Activated CD4-positive, alpha-beta T cell treated with anti-CD3 and anti-CD28 coated beads for 24 hours (primary cell): ENCODE results near the gene GPX5.

Source experiments
- DNase-seq, 2 donors: peaks; one replicate each; pipeline ENCODE4 v3.0.0-alpha.2; 2020; ENCODE audit warnings: low read depth in 2 of 2

The GPX5 gene

GRCh38 chr6:28558629-28559028 is 32.9 kb downstream of the GPX5 start:
- no peak for DNase-seq

GRCh38 chr6:28563430-28564095 is 37.9 kb downstream of the GPX5 start:
- DNase-seq, result no peak

GRCh38 chr6:28565823-28566526 is 40.3 kb downstream of the GPX5 start:
- no peak for DNase-seq

GRCh38 chr6:28566527-28567252 is 41.0 kb downstream of the GPX5 start:
- DNase-seq, result no peak

- no peak for DNase-seq
Measured at GRCh38 chr6:28567506-28567905, 41.8 kb downstream of the GPX5 start.

GRCh38 chr6:28568515-28569108 is 42.9 kb downstream of the GPX5 start:
- DNase-seq, result no peak

GRCh38 chr6:28569748-28570147 is 44.1 kb downstream of the GPX5 start:
- DNase-seq, result no peak

- no peak for DNase-seq
Measured at GRCh38 chr6:28580475-28580874, 54.8 kb downstream of the GPX5 start.

GRCh38 chr6:28583463-28583862 is 57.8 kb downstream of the GPX5 start:
- no peak for DNase-seq
